K562 (cell line): ENCODE data around the gene SMIM10L1. TPM values are rescaled to one million over a fixed set of nuclear protein-coding genes. Genes with fewer than 3 reads are reported as not detected.

Experiments
- BCL6 ChIP-seq: fragments of 250-450 bp; sonication (Bioruptor Pico); IDR thresholded peaks from 2 replicates; pipeline ENCODE4 v1.4.0; 2020
- DLX4 ChIP-seq: fragments of 250-450 bp; sonication (Bioruptor Pico); IDR thresholded peaks from 2 replicates; pipeline ENCODE4 v1.6.1; 2021; ENCODE audit warnings: mild to moderate bottlenecking
- MGA ChIP-seq: fragments of 450-650 bp; IDR thresholded peaks from 2 replicates; pipeline ENCODE4 v1.6.1; 2016; ENCODE audit warnings: mild to moderate bottlenecking, moderate library complexity
- MIER1 ChIP-seq: fragments of 450-650 bp; IDR thresholded peaks from 2 replicates; pipeline ENCODE4 v1.6.1; 2016; ENCODE audit warnings: antibody characterized with exemption, mild to moderate bottlenecking, low read depth
- MYBL2 ChIP-seq, 2 experiments: fragments of 450-650 bp in 1 of 2; sonication (generic) in 1 of 2; formaldehyde crosslinking in 1 of 2; IDR thresholded peaks; 2 replicates each; pipeline versions ENCODE4 v1.6.1 to v1.8.1; 2017 to 2022; ENCODE audit warnings: borderline replicate concordance in 1 of 2, inconsistent platforms in 1 of 2, low read depth in 1 of 2, mild to moderate bottlenecking in 1 of 2, missing genetic modification reagents in 1 of 2, moderate library complexity in 1 of 2
- NR3C1 ChIP-seq: sonication (generic); formaldehyde crosslinking; IDR thresholded peaks from 2 replicates; pipeline ENCODE4 v1.8.1; 2022; ENCODE audit warnings: missing genetic modification reagents
- RNF2 ChIP-seq: sonication (generic); IDR thresholded peaks from 2 replicates; pipeline ENCODE4 v1.6.1; 2016
- SMAD1 ChIP-seq: fragments of 150-350 bp; IDR thresholded peaks from 2 replicates; pipeline ENCODE4 v1.6.1; 2014; ENCODE audit warnings: low read length, low read depth; ENCODE audit not compliant: partially characterized antibody
- SMAD2 ChIP-seq: fragments of 150-350 bp; IDR thresholded peaks from 2 replicates; pipeline ENCODE4 v1.6.1; 2014; ENCODE audit warnings: low read depth, mild to moderate bottlenecking, low read length
- TAF1 ChIP-seq: IDR thresholded peaks from 2 replicates; pipeline ENCODE4 v1.6.1; 2011; ENCODE audit warnings: mild to moderate bottlenecking, low read length, moderate library complexity; ENCODE audit not compliant: insufficient read depth, control insufficient read depth, severe bottlenecking; ENCODE audit errors: extremely low read depth
- ZNF212 ChIP-seq: fragments of 450-650 bp; formaldehyde crosslinking; IDR thresholded peaks from 2 replicates; pipeline ENCODE4 v1.4.0; 2020; ENCODE audit warnings: mild to moderate bottlenecking
- ZNF280A ChIP-seq: fragments of 450-650 bp; IDR thresholded peaks from 2 replicates; pipeline ENCODE4 v1.6.1; 2018; ENCODE audit warnings: mild to moderate bottlenecking, low read depth; ENCODE audit not compliant: partially characterized antibody
- polyA plus RNA-seq, 8 experiments: library from polyadenylated mRNA; depleted of rRNA in 4 of 8; stranded (reverse) in 5 of 8; unstranded in 3 of 8; fragments of >200 nt; fragmentation: Nextera tagmentation in 2 of 8; fragmentation: Illumina TruSeq in 1 of 8; extraction: Ambion mirVana in 2 of 8; extraction: Trizol in 1 of 8; gene quantifications; 2 replicates each; pipeline versions ENCODE4 v1.2.1 to v1.2.3, GENCODE V29; 2011 to 2014; ENCODE audit warnings: inconsistent platforms in 1 of 8, missing spikeins in 1 of 8
- total RNA-seq, 7 experiments: library from RNA; depleted of rRNA in 6 of 7; stranded (reverse); fragments of >200 nt in 6 of 7; fragmentation: Illumina TruSeq in 2 of 7; extraction: Trizol in 2 of 7; gene quantifications; 2 replicates each; pipeline versions ENCODE4 v1.2.1 to v1.2.3, GENCODE V29; 2011 to 2021; ENCODE audit warnings: low replicate concordance in 1 of 7

Gene SMIM10L1
- total and polyA plus RNA-seq, 9 of the 15 experiments (the other 6 are each of a cell fraction or from before 2014, with no cell fraction given): 3.0 to 12.1 (median 9.0) TPM

GRCh38 chr12:11171145-11171968 is at the start of gene SMIM10L1 (continued):
- TF ChIP-seq MGA (peak; percentile 38; the same call in 1 of the 2 replicates), MIER1 (no peak), RNF2 (no peak), ZNF212 (CRISPR knock-in tag) (no peak), NR3C1 (CRISPR knock-in tag) (no peak), TAF1 (peak; percentile 40), SMAD1 (no peak), DLX4 (CRISPR knock-in tag) (no peak), SMAD2 (no peak), BCL6 (CRISPR knock-in tag) (no peak), MYBL2 (IDR thresholded peaks at IDR 0.05; ENCODE audit: low read depth) (no peak; the same call in 1 of the 2 replicates), MYBL2 (CRISPR knock-in tag; IDR thresholded peaks at IDR 0.05; ENCODE audit: borderline replicate concordance) (no peak), ZNF280A (no peak)
